ENCODE measurements around the gene LIMK1.

- TF ChIP-seq CTCF (IDR thresholded peaks at IDR 0.05; ENCODE audit: low read depth, low read length) (no peak), EZH2phosphoT487 (IDR thresholded peaks at IDR 0.05; ENCODE audit: low read depth) (no peak)
These were observed 21.1 kb downstream of the LIMK1 start for GRCh38 chr7:74104702-74105101.
